SU-DHL-6 (cell line): ENCODE measurements around the gene ERLEC1.
A peak's percentile ranks its signal among the peaks of the same experiment; 100 is the strongest.

Experiments used
- H2AFZ ChIP-seq: fragments of 200-600 bp; sonication (generic); 2 replicates; pipeline ENCODE4 v1.6.1; 2014; ENCODE audit warnings: low read depth, mild to moderate bottlenecking, moderate library complexity, mixed read lengths, antibody characterized with exemption, low read length; ENCODE audit not compliant: severe bottlenecking
- H3F3A ChIP-seq: fragments of 200-600 bp; shearing (Covaris generic); 2 replicates; pipeline ENCODE4 v1.6.0; 2016; ENCODE audit warnings: antibody characterized with exemption, mild to moderate bottlenecking; ENCODE audit not compliant: insufficient read depth
- H3K27ac ChIP-seq: fragments of 200-600 bp; sonication (generic); 2 replicates; pipeline ENCODE4 v1.5.1; 2016; ENCODE audit warnings: low read depth, mild to moderate bottlenecking, low read length, moderate library complexity, mixed read lengths
- H3K27me3 ChIP-seq: fragments of 200-600 bp; sonication (generic), shearing (Covaris generic); 2 replicates; pipeline ENCODE4 v1.6.0; 2014; ENCODE audit warnings: mild to moderate bottlenecking, low read length
- H3K36me3 ChIP-seq: fragments of 200-600 bp; sonication (generic); 2 replicates; pipeline ENCODE4 v1.6.1; 2014; ENCODE audit warnings: mild to moderate bottlenecking, low read length, mixed read lengths
- H3K4me2 ChIP-seq: fragments of 300-600, 200-600 bp; shearing (Covaris generic), sonication (generic); 2 replicates; pipeline ENCODE4 v1.6.0; 2014; ENCODE audit warnings: low read length, low read depth, mild to moderate bottlenecking; ENCODE audit not compliant: poor library complexity, severe bottlenecking
- H3K4me3 ChIP-seq: fragments of 200-600 bp; sonication (generic); 2 replicates; pipeline ENCODE4 v1.5.1; 2014; ENCODE audit warnings: antibody characterized with exemption, low read length, mild to moderate bottlenecking, mixed read lengths; ENCODE audit not compliant: insufficient read depth, poor library complexity, severe bottlenecking
- H3K79me2 ChIP-seq: fragments of 200-600 bp; sonication (generic); 2 replicates; pipeline ENCODE4 v1.6.1; 2014; ENCODE audit warnings: mild to moderate bottlenecking, low read length, moderate library complexity; ENCODE audit not compliant: insufficient read depth
- H3K9ac ChIP-seq: fragments of 200-600 bp; sonication (generic); 2 replicates; pipeline ENCODE4 v1.7.0; 2014; ENCODE audit warnings: mild to moderate bottlenecking, low read length
- H3K9me2 ChIP-seq: fragments of 200-600 bp; sonication (generic); replicated peaks from 2 replicates; pipeline ENCODE4 v1.6.1; 2014; ENCODE audit warnings: low read length; ENCODE audit not compliant: insufficient read depth
- H3K9me3 ChIP-seq: fragments of 200-600 bp; sonication (generic); 2 replicates; pipeline ENCODE4 v1.6.1; 2014; ENCODE audit warnings: low read length, mixed read lengths; ENCODE audit not compliant: insufficient read depth
- H4K20me1 ChIP-seq: fragments of 200-600 bp; sonication (generic); 2 replicates; pipeline ENCODE4 v1.6.1; 2014; ENCODE audit warnings: low read depth, mild to moderate bottlenecking, antibody characterized with exemption, low read length, moderate library complexity, mixed read lengths
- EZH2phosphoT487 ChIP-seq: fragments of 200-600 bp; sonication (generic), shearing (Covaris generic); conservative IDR thresholded peaks from 2 replicates; pipeline ENCODE4 v1.6.1; 2018; ENCODE audit warnings: mild to moderate bottlenecking, antibody characterized with exemption, low read length, moderate library complexity, mixed read lengths
- TF ChIP-seq, protein P1 (sequence below): fragments of 200-600 bp; sonication (generic); IDR thresholded peaks from one replicate; pipeline ENCODE4 v1.5.1; 2017; ENCODE audit warnings: antibody characterized with exemption, mild to moderate bottlenecking, low read length, moderate library complexity; ENCODE audit not compliant: insufficient read depth, poor library complexity, severe bottlenecking

ERLEC1 gene, protein sequence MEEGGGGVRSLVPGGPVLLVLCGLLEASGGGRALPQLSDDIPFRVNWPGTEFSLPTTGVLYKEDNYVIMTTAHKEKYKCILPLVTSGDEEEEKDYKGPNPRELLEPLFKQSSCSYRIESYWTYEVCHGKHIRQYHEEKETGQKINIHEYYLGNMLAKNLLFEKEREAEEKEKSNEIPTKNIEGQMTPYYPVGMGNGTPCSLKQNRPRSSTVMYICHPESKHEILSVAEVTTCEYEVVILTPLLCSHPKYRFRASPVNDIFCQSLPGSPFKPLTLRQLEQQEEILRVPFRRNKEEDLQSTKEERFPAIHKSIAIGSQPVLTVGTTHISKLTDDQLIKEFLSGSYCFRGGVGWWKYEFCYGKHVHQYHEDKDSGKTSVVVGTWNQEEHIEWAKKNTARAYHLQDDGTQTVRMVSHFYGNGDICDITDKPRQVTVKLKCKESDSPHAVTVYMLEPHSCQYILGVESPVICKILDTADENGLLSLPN

DNA sequence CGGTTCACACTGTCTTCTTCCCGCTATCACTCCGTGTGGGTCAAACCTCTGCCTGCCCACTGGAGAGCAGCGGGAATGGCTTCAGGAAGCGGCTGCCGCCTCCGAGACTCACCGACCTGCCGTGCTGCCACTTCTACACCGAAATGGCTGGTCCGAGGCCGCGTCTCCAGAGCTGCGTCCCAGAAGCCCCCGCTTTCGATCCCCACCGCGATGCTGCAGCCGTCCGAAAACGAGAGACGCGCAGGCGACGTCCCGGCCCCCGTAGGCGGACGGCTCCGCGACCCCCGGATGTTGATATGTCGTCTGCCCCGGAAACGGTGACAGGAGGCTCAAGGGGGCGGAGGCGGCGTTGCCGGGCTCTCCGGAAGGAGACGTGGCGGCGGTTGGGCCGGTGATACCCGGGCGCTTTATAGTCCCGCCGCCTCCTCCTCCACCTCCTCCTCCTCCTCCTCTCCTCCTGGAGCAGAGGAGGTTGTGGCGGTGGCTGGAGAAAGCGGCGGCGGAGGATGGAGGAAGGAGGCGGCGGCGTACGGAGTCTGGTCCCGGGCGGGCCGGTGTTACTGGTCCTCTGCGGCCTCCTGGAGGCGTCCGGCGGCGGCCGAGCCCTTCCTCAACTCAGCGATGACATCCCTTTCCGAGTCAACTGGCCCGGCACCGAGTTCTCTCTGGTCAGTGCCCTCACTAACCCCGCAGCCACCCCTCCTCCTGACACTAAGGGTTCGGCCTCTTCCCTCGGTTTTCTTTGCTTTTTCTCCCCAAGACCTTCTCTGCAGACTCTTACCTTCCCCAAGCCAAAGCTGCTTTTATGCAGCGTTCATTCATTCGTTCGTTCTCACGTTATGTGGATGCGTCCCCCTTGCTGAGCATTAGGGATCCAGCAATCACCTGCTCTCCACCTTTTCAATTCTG, at the start of gene ERLEC1, which contains the start of gene ASB3:
ERLEC1 (plus strand) TSS at position 340 of the 909 bp plus-strand sequence; CDS start at position 507, 167 bp downstream.
ASB3 (minus strand) TSS at position 249 of the 909 bp plus-strand sequence. CDS start 21,381 bp downstream, outside the sequence.
- H3K9ac ChIP-seq, result peak within 1 kb of the TSS; percentile 73
- peaks cover 93% of the 10 kb centered on the region for H3K79me2 ChIP-seq
- no peaks in the 10 kb centered on the region for H4K20me1 ChIP-seq
- peak within 1 kb of the TSS; percentile 88 for H3K4me2 ChIP-seq
- H2AFZ ChIP-seq, result peak within 1 kb of the TSS; percentile 59
- peak within 1 kb of the TSS; percentile 61 for H3K27ac ChIP-seq
- H3K36me3 ChIP-seq, result no peaks in the 10 kb centered on the region
- no peaks in the 10 kb centered on the region for H3K9me3 ChIP-seq
- H3F3A ChIP-seq, result peaks cover 3% of the 10 kb centered on the region; the same call in 1 of the 2 replicates
- H3K9me2 ChIP-seq, result no peaks in the 10 kb centered on the region
- peak within 1 kb of the TSS; percentile 82 for H3K4me3 ChIP-seq
- no peak for TF ChIP-seq EZH2phosphoT487
- TF ChIP-seq, protein P1, sequence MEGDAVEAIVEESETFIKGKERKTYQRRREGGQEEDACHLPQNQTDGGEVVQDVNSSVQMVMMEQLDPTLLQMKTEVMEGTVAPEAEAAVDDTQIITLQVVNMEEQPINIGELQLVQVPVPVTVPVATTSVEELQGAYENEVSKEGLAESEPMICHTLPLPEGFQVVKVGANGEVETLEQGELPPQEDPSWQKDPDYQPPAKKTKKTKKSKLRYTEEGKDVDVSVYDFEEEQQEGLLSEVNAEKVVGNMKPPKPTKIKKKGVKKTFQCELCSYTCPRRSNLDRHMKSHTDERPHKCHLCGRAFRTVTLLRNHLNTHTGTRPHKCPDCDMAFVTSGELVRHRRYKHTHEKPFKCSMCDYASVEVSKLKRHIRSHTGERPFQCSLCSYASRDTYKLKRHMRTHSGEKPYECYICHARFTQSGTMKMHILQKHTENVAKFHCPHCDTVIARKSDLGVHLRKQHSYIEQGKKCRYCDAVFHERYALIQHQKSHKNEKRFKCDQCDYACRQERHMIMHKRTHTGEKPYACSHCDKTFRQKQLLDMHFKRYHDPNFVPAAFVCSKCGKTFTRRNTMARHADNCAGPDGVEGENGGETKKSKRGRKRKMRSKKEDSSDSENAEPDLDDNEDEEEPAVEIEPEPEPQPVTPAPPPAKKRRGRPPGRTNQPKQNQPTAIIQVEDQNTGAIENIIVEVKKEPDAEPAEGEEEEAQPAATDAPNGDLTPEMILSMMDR, result no peak
- H3K27me3 ChIP-seq, result no peaks in the 10 kb centered on the region

DNA sequence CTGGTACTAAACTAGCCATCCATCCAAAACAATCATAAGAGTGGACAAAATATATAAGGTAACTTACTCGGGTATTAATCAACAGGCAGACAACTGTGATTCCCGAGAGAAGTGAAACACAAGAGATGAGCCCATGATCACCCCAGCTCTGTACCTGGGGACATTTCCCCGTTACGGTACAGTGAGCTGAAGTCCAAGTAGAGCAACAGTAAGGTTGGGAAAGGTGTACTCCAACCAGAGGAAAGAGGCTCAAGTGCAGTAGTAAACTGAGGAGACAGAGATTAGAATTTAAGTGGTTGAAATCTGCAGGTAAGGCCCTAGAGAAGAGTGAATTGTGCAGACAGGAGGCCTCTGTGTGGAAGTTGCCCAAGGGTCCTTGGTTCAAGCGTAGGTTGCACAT, 49.8 kb upstream of the ERLEC1 start:
- no peaks in the 10 kb centered on the region for H3K9me3 ChIP-seq
- no peak overlapping the region for H3K4me3 ChIP-seq
- H2AFZ ChIP-seq, result no peak overlapping the region
- H3K9ac ChIP-seq, result no peak overlapping the region
- H3F3A ChIP-seq, result no peaks in the 10 kb centered on the region
- H3K9me2 ChIP-seq, result no peaks in the 10 kb centered on the region
- H3K79me2 ChIP-seq, result no peaks in the 10 kb centered on the region
- TF ChIP-seq, protein P1, result no peak
- no peak for TF ChIP-seq EZH2phosphoT487
- no peaks in the 10 kb centered on the region; the same call in 1 of the 2 replicates for H3K36me3 ChIP-seq
- no peaks in the 10 kb centered on the region for H3K27me3 ChIP-seq
- H3K27ac ChIP-seq, result no peak overlapping the region
- H3K4me2 ChIP-seq, result no peak overlapping the region
- no peaks in the 10 kb centered on the region for H4K20me1 ChIP-seq

DNA sequence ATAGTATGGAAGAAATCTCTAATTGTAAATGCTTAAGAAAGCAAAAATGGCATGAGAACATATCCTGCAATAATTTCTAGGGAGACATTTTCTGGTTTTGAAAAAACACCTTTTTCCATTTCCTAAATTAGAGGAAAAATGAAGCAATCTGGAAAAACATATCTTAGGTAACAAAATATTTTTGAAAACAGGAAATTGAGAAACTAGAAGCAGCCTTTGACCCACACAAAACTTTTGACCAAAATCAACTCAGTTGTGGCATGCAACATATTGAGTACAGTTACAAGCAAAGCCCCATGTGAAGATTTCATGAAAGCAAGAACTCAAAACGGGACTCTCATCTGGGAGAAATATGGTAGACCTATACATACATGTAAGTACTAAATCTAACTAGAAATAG, 47.8 kb upstream of the ERLEC1 start:
- Histone ChIP-seq H2AFZ (no peak overlapping the region), H3K9me2 (no peaks in the 10 kb centered on the region), H3K27me3 (no peaks in the 10 kb centered on the region), H3K9ac (no peak overlapping the region), H3K79me2 (no peaks in the 10 kb centered on the region), H3K27ac (no peak overlapping the region), H3K9me3 (no peaks in the 10 kb centered on the region), H4K20me1 (no peaks in the 10 kb centered on the region), H3K36me3 (no peaks in the 10 kb centered on the region), H3F3A (no peaks in the 10 kb centered on the region), H3K4me3 (no peak overlapping the region), H3K4me2 (no peak overlapping the region)
- TF ChIP-seq EZH2phosphoT487, result no peak
- TF ChIP-seq, protein P1, result no peak
